ENCODE measurements around the gene RAB19.
"Not testable (repeated sequence)": the region's sequence is repeated elsewhere in the genome, so short reads cannot be mapped to it uniquely, and the experiment has no call there.

The RAB19 gene

GRCh38 chr7:140402178-140402835 is 1.6 kb upstream of the RAB19 start:
- ATAC-seq, result peak; percentile 48
- DNase-seq, result no peak

GRCh38 chr7:140404565-140405065 is 757 bp downstream of the RAB19 start:
- DNase-seq, result no peak
- ATAC-seq, result no peak

- no peak for DNase-seq
- no peak for ATAC-seq
These were observed 11.5 kb downstream of the RAB19 start for GRCh38 chr7:140415361-140415760.

- not testable (repeated sequence) for DNase-seq, ATAC-seq
These were observed 12.0 kb downstream of the RAB19 start for GRCh38 chr7:140415816-140416215.

- DNase-seq (no peak), ATAC-seq (no peak)
These were observed 12.7 kb downstream of the RAB19 start for GRCh38 chr7:140416560-140416959.

GRCh38 chr7:140417456-140418155 is 13.7 kb downstream of the RAB19 start:
- ATAC-seq (no peak), DNase-seq (no peak)

- not testable (repeated sequence) for DNase-seq, ATAC-seq
These were observed 14.3 kb downstream of the RAB19 start for GRCh38 chr7:140418156-140418472.

GRCh38 chr7:140418653-140419052 is 14.8 kb downstream of the RAB19 start:
- DNase-seq (no peak), ATAC-seq (no peak)

- ATAC-seq (no peak), DNase-seq (no peak)
These were observed 17.7 kb downstream of the RAB19 start for GRCh38 chr7:140421521-140421920.

GRCh38 chr7:140423501-140423900 is 19.6 kb downstream of the RAB19 start:
- ATAC-seq, result no peak
- no peak for DNase-seq

- DNase-seq (no peak), ATAC-seq (no peak)
These were observed 21.9 kb downstream of the RAB19 start for GRCh38 chr7:140425718-140426117.

GRCh38 chr7:140426130-140426529 is 22.3 kb downstream of the RAB19 start:
- ATAC-seq (no peak), DNase-seq (no peak)

GRCh38 chr7:140433396-140433795 is 29.5 kb downstream of the RAB19 start:
- no peak for ATAC-seq
- no peak for DNase-seq

GRCh38 chr7:140435252-140435895 is 31.5 kb downstream of the RAB19 start:
- ATAC-seq (no peak), DNase-seq (no peak)

GRCh38 chr7:140439359-140439758 is 35.5 kb downstream of the RAB19 start:
- ATAC-seq, result peak; percentile 76

GRCh38 chr7:140440593-140440992 is 36.7 kb downstream of the RAB19 start:
- DNase-seq (no peak), ATAC-seq (no peak)

More at GRCh38 chr7:140439359-140439758, 35.5 kb downstream of the RAB19 start:
- DNase-seq, result no peak

GRCh38 chr7:140441519-140441918 is 37.7 kb downstream of the RAB19 start:
- no peak for DNase-seq
- ATAC-seq, result no peak

GRCh38 chr7:140446467-140446866 is 42.6 kb downstream of the RAB19 start:
- ATAC-seq (no peak), DNase-seq (no peak)

- ATAC-seq (no peak), DNase-seq (no peak)
These were observed 44.0 kb downstream of the RAB19 start for GRCh38 chr7:140447841-140448240.

- ATAC-seq, result no peak
- no peak for DNase-seq
These were observed 45.1 kb downstream of the RAB19 start for GRCh38 chr7:140448781-140449480.

GRCh38 chr7:140451716-140452115 is 47.9 kb downstream of the RAB19 start:
- no peak for DNase-seq
- no peak for ATAC-seq

GRCh38 chr7:140453273-140453672 is 49.4 kb downstream of the RAB19 start:
- ATAC-seq (no peak), DNase-seq (no peak)
